H9 (cell line): ENCODE results near the gene GALNT10. TPM values are rescaled to one million over a fixed set of nuclear protein-coding genes. Genes with fewer than 3 reads are reported as not detected.

Experiments used
- DNase-seq: peaks from one replicate; pipeline ENCODE4 v3.0.0-alpha.2; 2017
- H2AFZ ChIP-seq: one replicate; pipeline ENCODE4 v1.6.1; 2013; ENCODE audit warnings: mild to moderate bottlenecking, low read length, control low read depth, moderate library complexity
- H2AK5ac ChIP-seq: 2 replicates; pipeline ENCODE4 v1.6.1; 2013; ENCODE audit warnings: low read length, control low read depth, mixed read lengths; ENCODE audit not compliant: insufficient read length
- H2BK120ac ChIP-seq: one replicate; pipeline ENCODE4 v1.6.1; 2013; ENCODE audit warnings: low read depth, mild to moderate bottlenecking, low read length, control low read depth, inconsistent platforms; ENCODE audit not compliant: poor library complexity, severe bottlenecking
- H2BK12ac ChIP-seq: 2 replicates; pipeline ENCODE4 v1.6.1; 2013; ENCODE audit warnings: low read length, control low read depth, mixed read lengths, low read depth; ENCODE audit not compliant: insufficient read length
- H2BK15ac ChIP-seq: 2 replicates; pipeline ENCODE4 v1.6.1; 2013; ENCODE audit warnings: low read depth, low read length, control low read depth
- H2BK20ac ChIP-seq: one replicate; pipeline ENCODE4 v1.6.1; 2013; ENCODE audit warnings: low read depth, mild to moderate bottlenecking, low read length, control low read depth, inconsistent platforms; ENCODE audit not compliant: poor library complexity, severe bottlenecking
- H2BK5ac ChIP-seq: 2 replicates; pipeline ENCODE4 v1.6.1; 2013; ENCODE audit warnings: low read length, control low read depth, mixed read lengths; ENCODE audit not compliant: insufficient read length
- H3K14ac ChIP-seq: 2 replicates; pipeline ENCODE4 v1.6.1; 2013; ENCODE audit warnings: low read length, control low read depth; ENCODE audit not compliant: insufficient read depth
- H3K18ac ChIP-seq: 2 replicates; pipeline ENCODE4 v1.6.1; 2013; ENCODE audit warnings: low read depth, mild to moderate bottlenecking, mixed read lengths, low read length, control low read depth; ENCODE audit not compliant: insufficient read length
- H3K23ac ChIP-seq: 2 replicates; pipeline ENCODE4 v1.6.1; 2013; ENCODE audit warnings: low read length, control low read depth, mixed read lengths, low read depth; ENCODE audit not compliant: insufficient read length
- H3K23me2 ChIP-seq: 2 replicates; pipeline ENCODE4 v1.6.1; 2013; ENCODE audit warnings: low read depth, mild to moderate bottlenecking, mixed read lengths, low read length, control low read depth; ENCODE audit not compliant: insufficient read length, poor library complexity, severe bottlenecking
- H3K27ac ChIP-seq: 2 replicates; pipeline ENCODE4 v1.5.1; 2013; ENCODE audit warnings: low read length, control low read depth, mixed read lengths, low read depth; ENCODE audit not compliant: insufficient read length
- H3K27me3 ChIP-seq: 2 replicates; pipeline ENCODE4 v1.6.1; 2013; ENCODE audit warnings: low read length, control low read depth, inconsistent platforms; ENCODE audit not compliant: insufficient read depth
- H3K4ac ChIP-seq: 2 replicates; pipeline ENCODE4 v1.6.1; 2013; ENCODE audit warnings: low read depth, mild to moderate bottlenecking, control low read depth, inconsistent platforms, low read length, moderate library complexity
- H3K4me1 ChIP-seq: 2 replicates; pipeline ENCODE4 v1.6.1; 2013; ENCODE audit warnings: low read length, control low read depth, inconsistent platforms; ENCODE audit not compliant: insufficient read depth
- H3K4me2 ChIP-seq: 2 replicates; pipeline ENCODE4 v1.6.1; 2013; ENCODE audit warnings: low read length, control low read depth, mixed read lengths; ENCODE audit not compliant: insufficient read length, insufficient read depth
- H3K56ac ChIP-seq: 2 replicates; pipeline ENCODE4 v1.6.1; 2013; ENCODE audit warnings: low read depth, mild to moderate bottlenecking, mixed read lengths, low read length, control low read depth; ENCODE audit not compliant: insufficient read length
- H3K79me1 ChIP-seq: 2 replicates; pipeline ENCODE4 v1.6.1; 2013; ENCODE audit warnings: low read depth, mild to moderate bottlenecking, moderate library complexity, low read length, control low read depth, inconsistent platforms; ENCODE audit not compliant: insufficient read depth, poor library complexity, severe bottlenecking
- H3K79me2 ChIP-seq: 2 replicates; pipeline ENCODE4 v1.6.1; 2013; ENCODE audit warnings: low read length, control low read depth, inconsistent platforms; ENCODE audit not compliant: insufficient read depth
- H3K9ac ChIP-seq: 2 replicates; pipeline ENCODE4 v1.6.1; 2013; ENCODE audit warnings: low read length, control low read depth, mixed read lengths; ENCODE audit not compliant: insufficient read length; ENCODE audit errors: extremely low read depth
- H3K9me3 ChIP-seq: one replicate; pipeline ENCODE4 v1.6.1; 2013; ENCODE audit warnings: low read depth, low read length, inconsistent platforms; ENCODE audit not compliant: control insufficient read depth
- H3T11ph ChIP-seq: one replicate; pipeline ENCODE4 v1.6.1; 2013; ENCODE audit warnings: mild to moderate bottlenecking, low read length, control low read depth, inconsistent platforms
- H4K20me1 ChIP-seq: one replicate; pipeline ENCODE4 v1.6.1; 2013; ENCODE audit not compliant: control insufficient read depth, insufficient read length, insufficient read depth
- H4K5ac ChIP-seq: 2 replicates; pipeline ENCODE4 v1.6.1; 2013; ENCODE audit warnings: low read depth, mild to moderate bottlenecking, mixed read lengths, low read length, control low read depth; ENCODE audit not compliant: insufficient read length
- H4K8ac ChIP-seq: replicated peaks from 2 replicates; pipeline ENCODE4 v1.6.1; 2013; ENCODE audit warnings: low read length, control low read depth, mixed read lengths, low read depth; ENCODE audit not compliant: insufficient read length
- H4K91ac ChIP-seq: 2 replicates; pipeline ENCODE4 v1.6.1; 2013; ENCODE audit warnings: low read depth, mild to moderate bottlenecking, moderate library complexity, mixed read lengths, low read length, control low read depth; ENCODE audit not compliant: insufficient read length
- H3K27ac Mint-ChIP-seq, 3 experiments: 2 replicates in 2 of 3; 3 replicates in 1 of 3; pipeline ENCODE4 v1.8.0; 2020 to 2021; ENCODE audit warnings: mixed read lengths in 3 of 3, mild to moderate bottlenecking in 1 of 3, moderate library complexity in 1 of 3
- H3K27me3 Mint-ChIP-seq: 2 replicates; pipeline ENCODE4 v1.8.0; 2021; ENCODE audit warnings: low read depth, mild to moderate bottlenecking, moderate library complexity, mixed read lengths
- H3K36me3 Mint-ChIP-seq, 3 experiments: 2 replicates in 2 of 3; 3 replicates in 1 of 3; pipeline ENCODE4 v1.8.0; 2020 to 2021; ENCODE audit warnings: low read depth in 3 of 3, mixed read lengths in 3 of 3; ENCODE audit not compliant: insufficient read depth in 1 of 3
- H3K4me1 Mint-ChIP-seq, 2 experiments: 2 replicates each; pipeline ENCODE4 v1.8.0; 2020; ENCODE audit warnings: mixed read lengths in 2 of 2
- H3K4me3 Mint-ChIP-seq, 2 experiments: 2 replicates in 1 of 2; 3 replicates in 1 of 2; pipeline ENCODE4 v1.8.0; 2020 to 2021; ENCODE audit warnings: mild to moderate bottlenecking in 2 of 2, mixed read lengths in 2 of 2, moderate library complexity in 1 of 2
- H3K9me3 Mint-ChIP-seq, 2 experiments: 2 replicates in 1 of 2; 3 replicates in 1 of 2; pipeline ENCODE4 v1.8.0; 2020; ENCODE audit warnings: mild to moderate bottlenecking in 2 of 2, mixed read lengths in 2 of 2, moderate library complexity in 1 of 2
- CTCF ChIP-seq: fragments of 200-600 bp; sonication (generic); conservative IDR thresholded peaks from 3 replicates; pipeline ENCODE4 v1.8.0; 2021; ENCODE audit warnings: antibody characterized with exemption, mild to moderate bottlenecking
- WGBS: extraction: QIAGEN DNeasy Blood & Tissue Kit; methylation state at CpG from one replicate; pipeline ENCODE4 v1.1.7; 2013; ENCODE audit warnings: missing lambda C conversion rate, low lambda C conversion rate, mixed read lengths; ENCODE audit not compliant: insufficient read length; ENCODE audit errors: extremely low coverage; 5-methylcytosine and 5-hydroxymethylcytosine counted together
- total RNA-seq: library from RNA; stranded (reverse); gene quantifications from 2 replicates; pipeline ENCODE4 v1.2.1, GENCODE V29; 2021

The GALNT10 gene
- total RNA-seq, 1 experiment from 2014 or later = 15.4 TPM

DNA sequence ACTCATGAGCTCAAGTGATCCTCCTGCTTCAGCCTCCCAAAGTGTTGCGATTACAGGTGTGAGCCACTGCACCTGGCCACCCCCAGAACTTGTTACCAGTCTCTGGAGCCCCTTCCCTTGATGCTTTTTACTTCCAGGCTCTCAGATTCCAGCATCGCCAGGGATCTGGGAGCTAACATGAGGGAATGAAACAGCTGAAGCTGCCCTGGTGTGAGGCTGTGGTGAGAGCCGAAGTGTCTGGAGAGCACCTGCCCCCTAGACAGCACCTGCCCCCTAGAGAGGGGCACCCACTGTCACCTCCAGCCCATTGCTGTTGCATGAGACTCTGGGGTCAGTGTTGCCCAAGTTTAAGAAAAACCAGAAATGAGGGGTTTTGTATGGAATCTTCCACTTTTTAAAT is 131.0 kb downstream of the GALNT10 start:
- Mint-ChIP-seq H3K9me3 (no peaks in the 10 kb centered on the region), H3K4me1 (peaks cover 0 to 10% of the 10 kb centered on the region in 2 experiments; a peak in 2 of 4 replicates), H3K4me3 (no peak overlapping the region), H3K27me3 (no peaks in the 10 kb centered on the region; the same call in 1 of the 2 replicates), H3K36me3 (peaks cover 0 to 2% (median 0%) of the 10 kb centered on the region in 3 experiments; a peak in 2 of 7 replicates), H3K27ac (no peak overlapping the region)
- TF ChIP-seq CTCF = no peak
- Histone ChIP-seq H4K20me1 (no peaks in the 10 kb centered on the region), H3K4me1 (no peaks in the 10 kb centered on the region), H3K23me2 (no peaks in the 10 kb centered on the region), H3K79me2 (no peaks in the 10 kb centered on the region), H3K4ac (no peak overlapping the region), H3K4me2 (no peak overlapping the region), H3K79me1 (no peaks in the 10 kb centered on the region), H3T11ph (no peak overlapping the region), H3K18ac (no peak overlapping the region), H4K8ac (no peak overlapping the region), H3K14ac (no peak overlapping the region), H2BK12ac (no peak overlapping the region), H4K5ac (no peak overlapping the region), H2BK5ac (no peak overlapping the region), H3K27me3 (no peaks in the 10 kb centered on the region), H3K56ac (no peak overlapping the region), H2AFZ (no peak overlapping the region), H2BK20ac (no peak overlapping the region), H4K91ac (no peak overlapping the region), H3K27ac (no peak overlapping the region), H3K9ac (no peak overlapping the region), H2BK15ac (no peak overlapping the region), H2AK5ac (no peak overlapping the region), H2BK120ac (no peak overlapping the region), H3K23ac (no peak overlapping the region), H3K9me3 (no peaks in the 10 kb centered on the region)
- no peak for DNase-seq
- WGBS = no CpG with 5 or more reads among the region's 3 CpGs
